OCI-LY3 (cell line): Measurements from ENCODE around the gene TUBGCP3.

ENCODE experiments used
- EZH2phosphoT487 ChIP-seq: fragments of 200-600 bp; shearing (Covaris generic); IDR thresholded peaks from 2 replicates; pipeline ENCODE4 v1.6.1; 2018; ENCODE audit warnings: antibody characterized with exemption, mixed run types, low read depth
- TF ChIP-seq, protein P1 (sequence below): fragments of 200-600, 300-600 bp; sonication (generic); IDR thresholded peaks from 2 replicates; pipeline ENCODE4 v1.5.1; 2014; ENCODE audit warnings: antibody characterized with exemption, low read length, low read depth

DNA sequence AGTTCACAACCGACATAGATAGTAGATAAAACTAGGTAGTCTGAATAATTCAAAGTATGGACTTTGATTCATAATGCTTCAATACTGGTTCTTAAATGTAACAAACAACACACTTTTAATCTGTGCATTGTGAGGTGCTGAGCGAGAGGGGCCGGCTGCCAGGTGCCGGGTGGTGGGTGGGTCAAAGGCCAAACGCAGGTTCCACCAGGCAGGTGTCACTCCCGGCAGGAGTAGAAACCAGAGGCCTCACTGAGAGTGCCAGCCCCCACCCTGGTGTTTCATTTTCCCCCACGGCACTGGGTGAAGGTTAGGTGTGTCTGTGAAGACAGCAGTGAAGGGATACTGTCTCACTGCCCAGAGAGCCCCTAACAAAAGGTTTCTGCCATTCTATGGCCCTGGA is 4.2 kb upstream of the TUBGCP3 start:
- TF ChIP-seq, protein P1, sequence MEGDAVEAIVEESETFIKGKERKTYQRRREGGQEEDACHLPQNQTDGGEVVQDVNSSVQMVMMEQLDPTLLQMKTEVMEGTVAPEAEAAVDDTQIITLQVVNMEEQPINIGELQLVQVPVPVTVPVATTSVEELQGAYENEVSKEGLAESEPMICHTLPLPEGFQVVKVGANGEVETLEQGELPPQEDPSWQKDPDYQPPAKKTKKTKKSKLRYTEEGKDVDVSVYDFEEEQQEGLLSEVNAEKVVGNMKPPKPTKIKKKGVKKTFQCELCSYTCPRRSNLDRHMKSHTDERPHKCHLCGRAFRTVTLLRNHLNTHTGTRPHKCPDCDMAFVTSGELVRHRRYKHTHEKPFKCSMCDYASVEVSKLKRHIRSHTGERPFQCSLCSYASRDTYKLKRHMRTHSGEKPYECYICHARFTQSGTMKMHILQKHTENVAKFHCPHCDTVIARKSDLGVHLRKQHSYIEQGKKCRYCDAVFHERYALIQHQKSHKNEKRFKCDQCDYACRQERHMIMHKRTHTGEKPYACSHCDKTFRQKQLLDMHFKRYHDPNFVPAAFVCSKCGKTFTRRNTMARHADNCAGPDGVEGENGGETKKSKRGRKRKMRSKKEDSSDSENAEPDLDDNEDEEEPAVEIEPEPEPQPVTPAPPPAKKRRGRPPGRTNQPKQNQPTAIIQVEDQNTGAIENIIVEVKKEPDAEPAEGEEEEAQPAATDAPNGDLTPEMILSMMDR, result no peak
- TF ChIP-seq EZH2phosphoT487, result no peak
